ENCODE measurements around the gene PARD3.

PARD3 gene

DNA sequence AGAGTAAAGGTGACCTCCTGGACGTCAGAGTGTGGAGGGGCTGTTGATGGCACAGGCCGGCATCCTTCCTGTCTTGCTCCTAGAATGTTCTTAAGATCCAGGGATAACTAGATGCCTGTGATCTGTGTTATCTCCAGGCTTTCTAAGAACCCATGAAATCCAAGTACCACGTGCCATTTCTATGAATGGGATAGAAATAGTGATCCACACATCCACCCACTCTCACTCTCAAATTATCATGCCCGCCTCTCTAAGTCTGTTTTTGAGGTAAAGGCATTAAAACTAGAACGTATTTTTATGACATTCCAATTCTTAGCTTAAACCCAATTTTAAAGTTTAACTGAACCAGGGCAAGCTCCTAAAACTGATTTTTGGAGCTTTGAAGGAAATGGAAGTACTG is 622.5 kb downstream of the PARD3 start:
- H3K27ac ChIP-seq = no peak overlapping the region
- no peak for TF ChIP-seq CTCF (conservative IDR thresholded peaks at IDR 0.05)

DNA sequence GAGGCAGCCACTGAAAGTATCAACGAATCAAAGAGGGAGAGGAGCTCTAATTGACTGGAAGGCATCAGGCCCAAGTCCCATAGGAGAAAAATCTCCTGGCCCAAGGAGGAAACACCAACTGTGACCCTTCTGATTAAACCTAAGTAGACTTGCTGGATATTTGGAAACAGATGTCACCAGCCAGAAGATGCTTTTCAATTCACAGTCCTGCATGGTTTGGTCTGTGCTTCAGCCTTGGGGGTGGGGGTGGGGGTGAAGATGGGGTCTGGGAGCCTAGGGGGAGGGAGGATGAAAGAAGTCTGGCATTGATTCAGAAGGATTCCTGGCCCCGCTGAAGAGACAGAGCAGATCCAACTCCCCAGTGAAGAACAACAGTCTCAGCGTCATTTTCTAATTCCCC is 623.7 kb downstream of the PARD3 start:
- H3K27ac ChIP-seq = no peak overlapping the region
- no peak for TF ChIP-seq CTCF (conservative IDR thresholded peaks at IDR 0.05)

DNA sequence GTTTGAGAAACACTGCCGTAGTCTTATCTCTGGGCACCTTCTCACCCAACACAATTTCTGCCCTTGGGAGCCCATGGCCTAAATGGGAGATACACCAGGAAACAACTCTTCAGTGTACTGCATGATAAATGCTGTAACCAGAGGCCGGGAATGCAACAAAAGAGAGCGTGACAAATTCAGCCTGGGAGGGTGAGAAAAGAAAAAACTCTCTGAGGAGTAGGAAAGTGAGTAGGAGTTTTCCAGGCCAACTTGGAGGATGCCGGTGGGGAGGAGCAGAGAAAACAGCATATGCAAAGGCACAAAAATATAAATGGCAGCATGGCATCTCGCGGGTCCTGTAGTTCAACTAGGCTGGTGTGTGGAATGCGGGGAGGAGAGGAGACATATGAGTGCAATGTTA is 624.5 kb downstream of the PARD3 start:
- no peak for TF ChIP-seq CTCF (conservative IDR thresholded peaks at IDR 0.05)
- H3K27ac ChIP-seq = no peak overlapping the region

DNA sequence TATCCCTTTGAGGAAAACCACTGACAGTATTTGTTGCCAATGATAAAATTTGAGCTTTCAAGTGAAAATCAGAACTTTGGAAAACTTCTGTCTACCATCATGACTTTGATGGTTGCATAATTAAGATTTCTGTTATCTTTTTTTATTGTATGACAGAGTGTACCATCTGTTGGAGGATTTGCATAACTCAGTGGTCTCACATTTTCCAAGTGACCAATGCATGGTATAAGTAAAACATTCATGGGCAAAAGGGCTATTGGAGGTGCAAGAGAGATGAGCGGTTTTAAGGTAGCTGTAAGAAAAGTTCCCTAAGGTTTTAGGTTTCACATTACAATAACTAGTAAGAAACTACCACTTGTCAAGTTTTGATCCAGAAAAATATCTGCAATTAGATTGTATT is 625.3 kb downstream of the PARD3 start:
- no peak for TF ChIP-seq CTCF (conservative IDR thresholded peaks at IDR 0.05)
- no peak overlapping the region for H3K27ac ChIP-seq

- no peak for TF ChIP-seq CTCF (conservative IDR thresholded peaks at IDR 0.05)
- H3K27ac ChIP-seq = no peak overlapping the region
Observed at GRCh38 chr10:34188221-34188620, 626.9 kb downstream of the PARD3 start.

DNA sequence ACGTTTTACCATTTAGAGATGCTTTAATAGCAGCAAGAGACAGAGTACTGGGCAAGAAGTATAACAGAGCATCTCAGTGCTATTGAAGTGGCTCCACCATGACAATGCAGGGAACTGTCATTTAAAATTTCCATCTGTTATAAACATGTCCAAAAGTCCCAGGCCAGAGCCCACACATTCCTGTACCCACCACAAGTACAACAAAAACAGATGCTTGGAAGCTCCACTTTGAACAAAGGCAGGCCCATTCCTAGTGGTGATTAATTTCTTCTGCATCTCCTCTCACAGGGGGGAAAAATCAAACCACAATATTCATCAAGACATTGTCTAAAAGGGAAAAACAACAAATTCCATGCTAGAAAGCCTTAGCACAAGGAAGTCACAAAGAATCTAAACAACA is 627.9 kb downstream of the PARD3 start:
- TF ChIP-seq CTCF (conservative IDR thresholded peaks at IDR 0.05) = no peak
- no peak overlapping the region for H3K27ac ChIP-seq

DNA sequence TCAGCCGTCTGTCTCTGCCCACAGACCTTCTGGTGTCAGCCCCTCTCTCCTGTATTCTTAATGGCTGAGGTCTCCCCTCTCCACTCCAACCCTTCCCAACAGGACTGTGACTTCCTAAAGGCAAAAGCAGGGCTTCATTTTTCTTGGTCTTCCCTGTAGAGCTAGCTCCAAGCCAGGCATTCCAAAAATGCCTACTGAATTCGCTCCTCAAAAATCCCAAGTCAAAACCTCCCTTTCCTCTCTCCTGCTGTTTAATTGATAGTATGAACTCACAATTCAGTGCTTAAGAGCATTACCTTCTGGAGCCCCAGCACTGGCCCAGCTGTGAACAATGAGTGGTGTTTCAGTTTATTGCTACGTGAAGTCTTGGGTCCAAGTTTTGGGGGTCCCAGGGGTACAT is 628.4 kb downstream of the PARD3 start:
- TF ChIP-seq CTCF (conservative IDR thresholded peaks at IDR 0.05) = no peak
- no peak overlapping the region for H3K27ac ChIP-seq

DNA sequence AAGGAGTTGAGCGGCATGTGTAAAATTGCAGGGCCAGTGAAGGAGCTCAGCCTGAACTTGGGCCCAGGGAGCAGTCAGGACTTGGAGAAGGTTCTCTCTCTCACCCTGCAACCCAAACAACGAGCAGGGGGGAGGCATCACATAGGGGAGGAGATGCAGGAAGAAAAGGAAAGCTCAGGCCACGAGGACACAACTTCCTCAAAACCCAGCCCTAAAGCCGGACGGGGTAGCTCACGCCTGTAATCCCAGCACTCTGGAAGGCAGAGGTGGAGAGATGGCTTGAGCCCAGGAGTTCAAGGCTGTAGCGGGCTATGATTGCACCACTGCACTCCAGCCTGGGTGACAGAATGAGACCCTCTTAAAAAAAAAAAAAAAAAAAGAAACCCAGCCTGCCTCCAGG is 629.1 kb downstream of the PARD3 start:
- TF ChIP-seq CTCF (conservative IDR thresholded peaks at IDR 0.05) = no peak
- H3K27ac ChIP-seq = peak overlapping the region; percentile 66; the same call in 1 of the 2 replicates
